WTC11 (cell line): Measurements from ENCODE around the gene ETV6. TPM values are rescaled to one million over a fixed set of nuclear protein-coding genes. Genes with fewer than 3 reads are reported as not detected.

Experiments
- ATAC-seq: fragments of 200-7000 bp; cut with Tn5 transposase; 2 replicates; pipeline ENCODE4 v1.10.0; 2021; ENCODE audit warnings: mild to moderate bottlenecking, moderate library complexity
- CTCF ChIA-PET: fragments of 300-600 bp; sonication (Branson Sonifier 250); formaldehyde crosslinking; loops from one replicate; lab custom pipeline; 2021; ENCODE audit warnings: antibody characterized with exemption; lab: Charles Lee
- POLR2A ChIA-PET: fragments of 350-600 bp; sonication (Branson Sonifier 250); formaldehyde crosslinking; loops from one replicate; lab custom pipeline; 2021; ENCODE audit warnings: antibody characterized with exemption; lab: Charles Lee
- DNase-seq: peaks from one replicate; pipeline ENCODE4 v3.0.0; 2021; ENCODE audit warnings: low spot score
- H3K27ac Mint-ChIP-seq: 2 replicates; pipeline ENCODE4 v1.8.0; 2021; ENCODE audit warnings: mixed read lengths
- H3K27me3 Mint-ChIP-seq: 2 replicates; pipeline ENCODE4 v1.8.0; 2021; ENCODE audit warnings: low read depth, mild to moderate bottlenecking, moderate library complexity, mixed read lengths
- H3K36me3 Mint-ChIP-seq: 2 replicates; pipeline ENCODE4 v1.8.0; 2021; ENCODE audit warnings: mixed read lengths
- H3K4me1 Mint-ChIP-seq: 2 replicates; pipeline ENCODE4 v1.8.0; 2022; ENCODE audit warnings: mixed read lengths
- H3K4me3 Mint-ChIP-seq: 2 replicates; pipeline ENCODE4 v1.8.0; 2021; ENCODE audit warnings: mild to moderate bottlenecking, moderate library complexity, mixed read lengths
- H3K9me3 Mint-ChIP-seq: 2 replicates; pipeline ENCODE4 v1.8.0; 2021; ENCODE audit warnings: mixed read lengths
- ARID4B ChIP-seq: sonication (generic); formaldehyde crosslinking; IDR thresholded peaks from 2 replicates; pipeline ENCODE4 v1.8.0; 2023; ENCODE audit warnings: missing genetic modification reagents, mild to moderate bottlenecking, borderline replicate concordance
- CREB1 ChIP-seq: sonication (generic); formaldehyde crosslinking; IDR thresholded peaks from 2 replicates; pipeline ENCODE4 v1.8.0; 2023; ENCODE audit warnings: mild to moderate bottlenecking, missing genetic modification reagents
- CREM ChIP-seq: sonication (generic); formaldehyde crosslinking; IDR thresholded peaks from 2 replicates; pipeline ENCODE4 v1.8.1; 2022; ENCODE audit warnings: mild to moderate bottlenecking, missing genetic modification reagents, moderate library complexity
- ELF4 ChIP-seq: sonication (generic); formaldehyde crosslinking; IDR thresholded peaks from 2 replicates; pipeline ENCODE4 v1.8.1; 2022; ENCODE audit warnings: low read depth, mild to moderate bottlenecking, moderate library complexity, missing genetic modification reagents
- ETV6 ChIP-seq: sonication (generic); formaldehyde crosslinking; IDR thresholded peaks from 2 replicates; pipeline ENCODE4 v1.8.1; 2022; ENCODE audit warnings: mild to moderate bottlenecking, missing genetic modification reagents
- IRF1 ChIP-seq: sonication (generic); formaldehyde crosslinking; IDR thresholded peaks from 2 replicates; pipeline ENCODE4 v1.8.0; 2023; ENCODE audit warnings: missing genetic modification reagents
- KAT7 ChIP-seq: sonication (generic); formaldehyde crosslinking; IDR thresholded peaks from 2 replicates; pipeline ENCODE4 v1.8.1; 2023; ENCODE audit warnings: missing genetic modification reagents, mild to moderate bottlenecking, borderline replicate concordance
- NR2C2 ChIP-seq: sonication (generic); formaldehyde crosslinking; IDR thresholded peaks from 2 replicates; pipeline ENCODE4 v1.8.0; 2022; ENCODE audit warnings: mild to moderate bottlenecking, missing genetic modification reagents
- PRRX2 ChIP-seq: fragments of 250-450 bp; sonication (Bioruptor Pico); IDR thresholded peaks from 2 replicates; pipeline ENCODE4 v1.8.0; 2021; ENCODE audit warnings: mild to moderate bottlenecking
- TEAD1 ChIP-seq: sonication (generic); formaldehyde crosslinking; IDR thresholded peaks from 2 replicates; pipeline ENCODE4 v1.8.0; 2022; ENCODE audit warnings: mild to moderate bottlenecking, missing genetic modification reagents
- TEAD4 ChIP-seq: sonication (generic); formaldehyde crosslinking; IDR thresholded peaks from 2 replicates; pipeline ENCODE4 v1.8.0; 2022; ENCODE audit warnings: mild to moderate bottlenecking, missing genetic modification reagents
- ZNF121 ChIP-seq: sonication (generic); formaldehyde crosslinking; IDR thresholded peaks from 2 replicates; pipeline ENCODE4 v1.8.0; 2023; ENCODE audit warnings: missing genetic modification reagents
- ZNF138 ChIP-seq: sonication (generic); formaldehyde crosslinking; conservative IDR thresholded peaks from 2 replicates; pipeline ENCODE4 v1.8.1; 2022; ENCODE audit warnings: mild to moderate bottlenecking, moderate library complexity, missing genetic modification reagents
- ZNF423 ChIP-seq: fragments of 250-450 bp; sonication (Bioruptor Pico); IDR thresholded peaks from 2 replicates; pipeline ENCODE4 v2.1.2; 2022; ENCODE audit warnings: mild to moderate bottlenecking, moderate library complexity
- ZNF671 ChIP-seq: fragments of 250-450 bp; sonication (Bioruptor Pico); IDR thresholded peaks from 2 replicates; pipeline ENCODE4 v1.8.0; 2021; ENCODE audit warnings: mild to moderate bottlenecking
- total RNA-seq: library from RNA; stranded (reverse); gene quantifications from 3 replicates; pipeline ENCODE4 v1.2.3, GENCODE V29; 2021
- TF ChIP-seq, protein P1 (sequence below): sonication (generic); formaldehyde crosslinking; IDR thresholded peaks from 2 replicates; pipeline ENCODE4 v1.8.1; 2023; ENCODE audit warnings: mild to moderate bottlenecking, moderate library complexity, missing genetic modification reagents
- TF ChIP-seq, protein P2 (sequence below): sonication (generic); formaldehyde crosslinking; IDR thresholded peaks from 2 replicates; pipeline ENCODE4 v1.8.0; 2022; ENCODE audit warnings: mild to moderate bottlenecking, missing genetic modification reagents
- TF ChIP-seq, protein P3 (sequence below): sonication (generic); formaldehyde crosslinking; IDR thresholded peaks from 2 replicates; pipeline ENCODE4 v1.8.1; 2023; ENCODE audit warnings: mild to moderate bottlenecking, missing genetic modification reagents
- TF ChIP-seq, protein P4 (sequence below): fragments of 250-450 bp; sonication (Bioruptor Pico); conservative IDR thresholded peaks from 2 replicates; pipeline ENCODE4 v1.9.0; 2021; ENCODE audit warnings: mild to moderate bottlenecking

The ETV6 gene
- total RNA-seq, 1 experiment from 2014 or later = 23.5 TPM

- no peak overlapping the region for H3K27ac Mint-ChIP-seq
These were observed 81.5 kb downstream of the ETV6 start for GRCh38 chr12:11731042-11731357.

DNA sequence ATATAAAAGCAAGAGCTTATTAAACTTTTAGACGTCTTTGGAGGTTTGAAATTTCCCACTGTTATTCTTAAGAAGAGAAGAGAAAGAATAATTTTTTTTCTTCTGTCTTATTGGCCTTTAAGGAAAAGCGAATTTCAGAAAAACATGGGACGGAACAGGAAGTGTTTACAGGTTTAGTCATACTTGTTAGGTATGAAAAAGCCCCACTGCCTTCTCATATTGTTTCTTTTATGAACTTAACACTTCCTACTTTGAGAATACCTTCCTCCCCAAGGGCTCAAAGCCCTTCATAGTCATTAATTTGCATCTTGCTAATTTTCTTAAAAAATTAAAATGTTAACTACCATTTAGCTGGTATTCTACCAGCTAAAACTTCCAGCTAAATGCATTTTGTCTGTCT lies 82.0 kb downstream of the ETV6 start:
- H3K4me3 Mint-ChIP-seq = no peak overlapping the region
- no peaks in the 10 kb centered on the region; the same call in 1 of the 2 replicates for H3K36me3 Mint-ChIP-seq
- TF ChIP-seq, protein P1, sequence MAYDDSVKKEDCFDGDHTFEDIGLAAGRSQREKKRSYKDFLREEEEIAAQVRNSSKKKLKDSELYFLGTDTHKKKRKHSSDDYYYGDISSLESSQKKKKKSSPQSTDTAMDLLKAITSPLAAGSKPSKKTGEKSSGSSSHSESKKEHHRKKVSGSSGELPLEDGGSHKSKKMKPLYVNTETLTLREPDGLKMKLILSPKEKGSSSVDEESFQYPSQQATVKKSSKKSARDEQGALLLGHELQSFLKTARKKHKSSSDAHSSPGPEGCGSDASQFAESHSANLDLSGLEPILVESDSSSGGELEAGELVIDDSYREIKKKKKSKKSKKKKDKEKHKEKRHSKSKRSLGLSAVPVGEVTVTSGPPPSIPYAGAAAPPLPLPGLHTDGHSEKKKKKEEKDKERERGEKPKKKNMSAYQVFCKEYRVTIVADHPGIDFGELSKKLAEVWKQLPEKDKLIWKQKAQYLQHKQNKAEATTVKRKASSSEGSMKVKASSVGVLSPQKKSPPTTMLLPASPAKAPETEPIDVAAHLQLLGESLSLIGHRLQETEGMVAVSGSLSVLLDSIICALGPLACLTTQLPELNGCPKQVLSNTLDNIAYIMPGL = no peak
- TF ChIP-seq, protein P2, sequence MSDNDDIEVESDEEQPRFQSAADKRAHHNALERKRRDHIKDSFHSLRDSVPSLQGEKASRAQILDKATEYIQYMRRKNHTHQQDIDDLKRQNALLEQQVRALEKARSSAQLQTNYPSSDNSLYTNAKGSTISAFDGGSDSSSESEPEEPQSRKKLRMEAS = no peak
- TF ChIP-seq, protein P3, sequence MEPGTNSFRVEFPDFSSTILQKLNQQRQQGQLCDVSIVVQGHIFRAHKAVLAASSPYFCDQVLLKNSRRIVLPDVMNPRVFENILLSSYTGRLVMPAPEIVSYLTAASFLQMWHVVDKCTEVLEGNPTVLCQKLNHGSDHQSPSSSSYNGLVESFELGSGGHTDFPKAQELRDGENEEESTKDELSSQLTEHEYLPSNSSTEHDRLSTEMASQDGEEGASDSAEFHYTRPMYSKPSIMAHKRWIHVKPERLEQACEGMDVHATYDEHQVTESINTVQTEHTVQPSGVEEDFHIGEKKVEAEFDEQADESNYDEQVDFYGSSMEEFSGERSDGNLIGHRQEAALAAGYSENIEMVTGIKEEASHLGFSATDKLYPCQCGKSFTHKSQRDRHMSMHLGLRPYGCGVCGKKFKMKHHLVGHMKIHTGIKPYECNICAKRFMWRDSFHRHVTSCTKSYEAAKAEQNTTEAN (CRISPR knock-in tag) = no peak
- TF ChIP-seq, protein P4, sequence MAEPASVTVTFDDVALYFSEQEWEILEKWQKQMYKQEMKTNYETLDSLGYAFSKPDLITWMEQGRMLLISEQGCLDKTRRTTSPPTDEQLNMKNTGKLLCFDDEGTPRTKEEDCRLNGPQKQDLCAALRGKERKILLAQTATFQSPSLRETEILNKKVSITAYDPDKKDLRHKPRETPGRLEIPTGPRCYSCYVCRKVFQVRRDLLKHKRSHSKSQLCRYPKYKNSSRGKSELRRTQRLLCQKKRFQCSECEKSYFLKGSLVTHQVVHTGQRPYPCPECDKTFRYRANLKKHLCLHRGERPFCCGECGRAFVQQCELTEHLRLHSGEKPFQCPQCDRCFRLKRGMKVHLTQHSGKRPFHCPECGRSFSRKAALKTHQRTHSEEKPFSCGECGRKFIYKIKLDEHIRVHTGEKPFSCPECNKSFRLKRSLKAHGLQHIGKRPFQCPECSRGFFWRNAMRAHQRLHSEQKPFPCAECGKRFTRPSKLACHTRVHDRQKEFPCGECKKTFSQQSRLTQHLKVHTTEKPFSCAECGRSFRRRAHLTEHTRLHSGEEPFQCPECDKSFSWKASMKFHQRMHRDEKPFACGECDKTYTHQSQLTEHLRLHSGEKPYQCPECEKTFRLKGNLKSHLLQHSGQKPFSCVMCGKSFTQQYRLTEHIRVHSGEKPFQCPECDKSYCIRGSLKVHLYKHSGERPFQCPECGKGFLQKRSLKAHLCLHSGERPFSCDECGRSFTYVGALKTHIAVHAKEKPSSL (CRISPR knock-in tag) = no peak
- TF ChIP-seq ZNF423 (CRISPR knock-in tag) = no peak
- no peak for TF ChIP-seq ELF4 (CRISPR knock-in tag)
- no peak for TF ChIP-seq ZNF138 (CRISPR knock-in tag)
- TF ChIP-seq CREB1 (CRISPR knock-in tag) = no peak
- no peak for TF ChIP-seq KAT7 (CRISPR knock-in tag)
- no peak for TF ChIP-seq CREM
- no peak for TF ChIP-seq ETV6
- no peak for TF ChIP-seq ZNF671
- no peak for TF ChIP-seq NR2C2 (CRISPR knock-in tag)
- TF ChIP-seq TEAD4 (CRISPR knock-in tag) = no peak
- no peak for TF ChIP-seq IRF1 (CRISPR knock-in tag)
- no peak for ATAC-seq
- no peak for DNase-seq
- H3K27ac Mint-ChIP-seq = no peak overlapping the region
- ChIA-PET CTCF (interaction anchor here (2.4 kb wide), 1 partner anchor 302 kb away, joined by 11 read pairs; no protein-coding TSS in a partner anchor), POLR2A (no interaction called here)
- no peaks in the 10 kb centered on the region for H3K9me3 Mint-ChIP-seq
- peaks cover 36% of the 10 kb centered on the region for H3K4me1 Mint-ChIP-seq
- no peaks in the 10 kb centered on the region for H3K27me3 Mint-ChIP-seq

More at GRCh38 chr12:11731042-11731357, 81.5 kb downstream of the ETV6 start:
- TF ChIP-seq PRRX2 (CRISPR knock-in tag) = no peak
- TF ChIP-seq ARID4B = no peak
- no peak for TF ChIP-seq ZNF121 (CRISPR knock-in tag)
- no peak for TF ChIP-seq TEAD4 (CRISPR knock-in tag)
- TF ChIP-seq TEAD1 = no peak
- Mint-ChIP-seq H3K4me3 (no peak overlapping the region), H3K27me3 (no peaks in the 10 kb centered on the region), H3K4me1 (peaks cover 39% of the 10 kb centered on the region), H3K36me3 (no peaks in the 10 kb centered on the region; the same call in 1 of the 2 replicates), H3K9me3 (no peaks in the 10 kb centered on the region)
- POLR2A ChIA-PET = no interaction called here
- ATAC-seq = no peak
- DNase-seq = no peak
- CTCF ChIA-PET = interaction anchor here (1.0 to 2.4 kb wide), 2 partner anchors 161 to 303 kb away, joined by 5 to 11 read pairs; no protein-coding TSS in a partner anchor
